GM18520 (cell line): Measurements from ENCODE around the gene CEACAM4.

Source experiments
- ATAC-seq: cut with Tn5 transposase; IDR thresholded peaks from one replicate; pipeline ENCODE4 v1.9.1; 2021; ENCODE audit not compliant: unreplicated experiment

CEACAM4 gene

GRCh38 chr19:41617941-41618730 lies 8.7 kb downstream of the CEACAM4 start:
- no peak for ATAC-seq

GRCh38 chr19:41616792-41617621 lies 9.9 kb downstream of the CEACAM4 start:
- ATAC-seq: no peak

- ATAC-seq: no peak
Observed at GRCh38 chr19:41615207-41615606, 11.7 kb downstream of the CEACAM4 start.

GRCh38 chr19:41612483-41612882 lies 14.4 kb downstream of the CEACAM4 start:
- ATAC-seq: no peak

- ATAC-seq: no peak
Observed at GRCh38 chr19:41610789-41611188, 16.1 kb downstream of the CEACAM4 start.

GRCh38 chr19:41607668-41608067 lies 19.2 kb downstream of the CEACAM4 start:
- ATAC-seq: no peak

GRCh38 chr19:41606215-41606837 lies 20.5 kb downstream of the CEACAM4 start:
- ATAC-seq: no peak

- no peak for ATAC-seq
Observed at GRCh38 chr19:41604831-41605230, 22.0 kb downstream of the CEACAM4 start.

GRCh38 chr19:41601771-41602170 lies 25.1 kb downstream of the CEACAM4 start:
- ATAC-seq: no peak

- no peak for ATAC-seq
Observed at GRCh38 chr19:41599175-41599966, 27.5 kb downstream of the CEACAM4 start.

GRCh38 chr19:41597600-41598041 lies 29.3 kb downstream of the CEACAM4 start:
- no peak for ATAC-seq

- ATAC-seq: no peak
Observed at GRCh38 chr19:41595890-41596280, 31.0 kb downstream of the CEACAM4 start.

- peak; percentile 81 for ATAC-seq
Observed at GRCh38 chr19:41595258-41595889, 31.5 kb downstream of the CEACAM4 start.

- ATAC-seq: no peak
Observed at GRCh38 chr19:41591951-41592562, 34.8 kb downstream of the CEACAM4 start.

GRCh38 chr19:41590936-41591335 lies 35.9 kb downstream of the CEACAM4 start:
- no peak for ATAC-seq

GRCh38 chr19:41589371-41589770 lies 37.5 kb downstream of the CEACAM4 start:
- ATAC-seq: no peak

- no peak for ATAC-seq
Observed at GRCh38 chr19:41588497-41589209, 38.2 kb downstream of the CEACAM4 start.

- ATAC-seq: no peak
Observed at GRCh38 chr19:41587838-41588210, 39.0 kb downstream of the CEACAM4 start.

- no peak for ATAC-seq
Observed at GRCh38 chr19:41587101-41587837, 39.6 kb downstream of the CEACAM4 start.
